ENCODE data around the gene AP3B2.
"Not testable (repeated sequence)": the region's sequence is repeated elsewhere in the genome, so short reads cannot be mapped to it uniquely, and the experiment has no call there.

Gene AP3B2

GRCh38 chr15:82709421-82710207 lies at the start of gene AP3B2:
Gene AP3B2 (minus strand): TSS chr15:82709875. CDS start chr15:82709706, 169 bp downstream.
- DNase-seq = peak; percentile 61

- DNase-seq = no peak
These were observed 41.6 kb upstream of the AP3B2 start for GRCh38 chr15:82751308-82751707.

- DNase-seq = no peak
These were observed 41.1 kb upstream of the AP3B2 start for GRCh38 chr15:82750831-82751180.

GRCh38 chr15:82749951-82750830 lies 40.5 kb upstream of the AP3B2 start:
- peak; percentile 88 for DNase-seq

GRCh38 chr15:82748315-82748714 lies 38.6 kb upstream of the AP3B2 start:
- DNase-seq = no peak

- no peak for DNase-seq
These were observed 34.1 kb upstream of the AP3B2 start for GRCh38 chr15:82743810-82744209.

- DNase-seq = no peak
These were observed 32.5 kb upstream of the AP3B2 start for GRCh38 chr15:82742134-82742533.

GRCh38 chr15:82739086-82739485 lies 29.4 kb upstream of the AP3B2 start:
- DNase-seq = no peak

- no peak for DNase-seq
These were observed 28.3 kb upstream of the AP3B2 start for GRCh38 chr15:82737975-82738374.

GRCh38 chr15:82731527-82731926 lies 21.9 kb upstream of the AP3B2 start:
- no peak for DNase-seq

GRCh38 chr15:82730022-82730530 lies 20.4 kb upstream of the AP3B2 start:
- DNase-seq = no peak

- no peak for DNase-seq
These were observed 17.1 kb upstream of the AP3B2 start for GRCh38 chr15:82726816-82727215.

- DNase-seq = no peak
These were observed 5.3 kb upstream of the AP3B2 start for GRCh38 chr15:82715003-82715402.

- no peak for DNase-seq
These were observed 4.3 kb upstream of the AP3B2 start for GRCh38 chr15:82714016-82714415.

- DNase-seq = no peak
These were observed 2.4 kb upstream of the AP3B2 start for GRCh38 chr15:82712036-82712435.

GRCh38 chr15:82710926-82711490 lies 1.3 kb upstream of the AP3B2 start:
- DNase-seq = no peak

- no peak for DNase-seq
These were observed 507 bp upstream of the AP3B2 start for GRCh38 chr15:82710208-82710555.

- DNase-seq = no peak
These were observed 624 bp downstream of the AP3B2 start for GRCh38 chr15:82709081-82709420.

- DNase-seq = not testable (repeated sequence)
These were observed 3.8 kb downstream of the AP3B2 start for GRCh38 chr15:82705856-82706255.

GRCh38 chr15:82699726-82700125 lies 9.9 kb downstream of the AP3B2 start:
- DNase-seq = no peak

GRCh38 chr15:82698711-82699345 lies 10.8 kb downstream of the AP3B2 start:
- DNase-seq = no peak

- DNase-seq = no peak
These were observed 11.8 kb downstream of the AP3B2 start for GRCh38 chr15:82697735-82698407.

GRCh38 chr15:82692171-82692570 lies 17.5 kb downstream of the AP3B2 start:
- DNase-seq = no peak
